HG03045 (cell line): Measurements from ENCODE around the gene MCM3AP.

ENCODE experiments used
- ATAC-seq: cut with Tn5 transposase; IDR thresholded peaks from one replicate; pipeline ENCODE4 v1.9.1; 2021; ENCODE audit warnings: mild to moderate bottlenecking, moderate library complexity; ENCODE audit not compliant: unreplicated experiment

The MCM3AP gene

GRCh38 chr21:46189213-46189958 is 96.0 kb downstream of the MCM3AP start:
- ATAC-seq: no peak

- no peak for ATAC-seq
Observed at GRCh38 chr21:46188226-46189212, 96.9 kb downstream of the MCM3AP start.

GRCh38 chr21:46187814-46188213 is 97.6 kb downstream of the MCM3AP start:
- ATAC-seq: no peak

GRCh38 chr21:46187261-46187660 is 98.2 kb downstream of the MCM3AP start:
- ATAC-seq: no peak

- no peak for ATAC-seq
Observed at GRCh38 chr21:46185716-46186115, 99.7 kb downstream of the MCM3AP start.
